Measurements from ENCODE around the gene BTG4. TPM values are rescaled to one million over a fixed set of nuclear protein-coding genes. Genes with fewer than 3 reads are reported as not detected.
A peak's percentile ranks its signal among the peaks of the same experiment; 100 is the strongest.

Gene BTG4
- total RNA-seq, 2 experiments from 2014 or later, result 0.30 TPM; not detected in 1

Small RNA genes within 50 kb of the gene (microRNA-seq; reads per million reads assigned to microRNA genes)
- 21.7 reads per million, percentile 45 among the genes with 10 or more reads in this experiment for gene MIR34B
- gene MIR34C, result 309 reads per million, percentile 77 among the genes with 10 or more reads in this experiment

Other genes with a start within 250 kb of the BTG4 start
- not detected for gene POU2AF3, start 213.8 kb downstream of the BTG4 start, total RNA-seq
- gene POU2AF1, start 133.1 kb downstream of the BTG4 start, total RNA-seq, result 1 to 10 TPM; 2.9 to 7.4 TPM
- gene HOATZ, start 2.4 kb upstream of the BTG4 start, total RNA-seq, result not detected
- 10 to 100 TPM in 1 of 2 experiments, 1 to 10 TPM in 1; 5.6 to 40.1 TPM for gene LAYN, start 28.3 kb upstream of the BTG4 start, total RNA-seq
- 1 to 10 TPM; 7.9 to 9.7 TPM for gene SIK2, start 90.1 kb upstream of the BTG4 start, total RNA-seq

Measured in activated CD8-positive, alpha-beta memory T cell treated with anti-CD3 and anti-CD28 coated beads, Interleukin-2, amount 10 ng/mL, durations not matched to agents 7 days and 5 days (primary cell).